Measurements from ENCODE around the gene PDF.

Gene PDF

DNA sequence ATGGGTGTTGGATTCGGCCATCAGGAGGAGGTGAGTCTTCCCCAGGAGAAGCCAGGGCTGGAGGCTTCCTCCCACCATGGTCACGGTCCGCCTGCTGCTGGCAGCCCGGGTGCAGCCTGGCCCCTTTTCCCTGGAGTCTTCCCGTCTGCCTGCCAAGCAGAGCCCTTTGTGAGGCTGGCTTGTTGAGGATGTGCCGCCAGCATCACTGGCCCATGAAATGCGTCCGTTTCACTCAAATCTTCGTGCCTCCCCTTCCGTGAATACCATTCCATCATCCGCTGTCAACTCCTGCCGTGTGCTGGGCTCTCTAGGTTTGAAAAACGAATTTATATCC, 9.7 kb downstream of the PDF start:
- H3K27ac ChIP-seq = no peak overlapping the region

GRCh38 chr16:69319826-69320739, 10.3 kb downstream of the PDF start:
- TF ChIP-seq, protein P1, sequence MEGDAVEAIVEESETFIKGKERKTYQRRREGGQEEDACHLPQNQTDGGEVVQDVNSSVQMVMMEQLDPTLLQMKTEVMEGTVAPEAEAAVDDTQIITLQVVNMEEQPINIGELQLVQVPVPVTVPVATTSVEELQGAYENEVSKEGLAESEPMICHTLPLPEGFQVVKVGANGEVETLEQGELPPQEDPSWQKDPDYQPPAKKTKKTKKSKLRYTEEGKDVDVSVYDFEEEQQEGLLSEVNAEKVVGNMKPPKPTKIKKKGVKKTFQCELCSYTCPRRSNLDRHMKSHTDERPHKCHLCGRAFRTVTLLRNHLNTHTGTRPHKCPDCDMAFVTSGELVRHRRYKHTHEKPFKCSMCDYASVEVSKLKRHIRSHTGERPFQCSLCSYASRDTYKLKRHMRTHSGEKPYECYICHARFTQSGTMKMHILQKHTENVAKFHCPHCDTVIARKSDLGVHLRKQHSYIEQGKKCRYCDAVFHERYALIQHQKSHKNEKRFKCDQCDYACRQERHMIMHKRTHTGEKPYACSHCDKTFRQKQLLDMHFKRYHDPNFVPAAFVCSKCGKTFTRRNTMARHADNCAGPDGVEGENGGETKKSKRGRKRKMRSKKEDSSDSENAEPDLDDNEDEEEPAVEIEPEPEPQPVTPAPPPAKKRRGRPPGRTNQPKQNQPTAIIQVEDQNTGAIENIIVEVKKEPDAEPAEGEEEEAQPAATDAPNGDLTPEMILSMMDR (IDR thresholded peaks at IDR 0.05) = no peak
- TF ChIP-seq ZFX (IDR thresholded peaks at IDR 0.05; ENCODE audit: borderline replicate concordance) = no peak
- no peak overlapping the region for H3K27ac ChIP-seq

More for the DNA sequence above, 9.7 kb downstream of the PDF start:
- TF ChIP-seq ZFX (IDR thresholded peaks at IDR 0.05; ENCODE audit: borderline replicate concordance) = no peak
- TF ChIP-seq, protein P1 (IDR thresholded peaks at IDR 0.05) = no peak

DNA sequence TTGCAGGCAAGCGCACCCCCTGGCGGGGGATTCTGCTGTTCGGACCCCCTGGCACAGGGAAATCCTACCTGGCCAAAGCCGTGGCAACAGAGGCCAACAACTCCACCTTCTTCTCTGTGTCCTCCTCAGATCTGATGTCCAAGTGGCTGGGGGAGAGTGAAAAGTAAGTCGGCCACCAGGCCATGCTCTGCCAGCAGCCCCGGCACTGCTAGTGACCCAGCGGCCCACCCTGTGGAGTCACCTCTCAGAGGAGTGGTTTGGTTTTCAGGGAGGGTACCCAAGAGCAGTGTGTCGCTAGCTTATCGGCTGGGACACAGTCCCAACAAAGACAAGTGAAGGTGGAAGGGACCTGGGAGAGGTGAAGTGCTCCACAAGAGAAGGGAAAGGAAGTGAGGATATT, 11.0 kb downstream of the PDF start:
- TF ChIP-seq, protein P1 (IDR thresholded peaks at IDR 0.05) = no peak
- TF ChIP-seq ZFX (IDR thresholded peaks at IDR 0.05; ENCODE audit: borderline replicate concordance) = no peak
- H3K27ac ChIP-seq = no peak overlapping the region

DNA sequence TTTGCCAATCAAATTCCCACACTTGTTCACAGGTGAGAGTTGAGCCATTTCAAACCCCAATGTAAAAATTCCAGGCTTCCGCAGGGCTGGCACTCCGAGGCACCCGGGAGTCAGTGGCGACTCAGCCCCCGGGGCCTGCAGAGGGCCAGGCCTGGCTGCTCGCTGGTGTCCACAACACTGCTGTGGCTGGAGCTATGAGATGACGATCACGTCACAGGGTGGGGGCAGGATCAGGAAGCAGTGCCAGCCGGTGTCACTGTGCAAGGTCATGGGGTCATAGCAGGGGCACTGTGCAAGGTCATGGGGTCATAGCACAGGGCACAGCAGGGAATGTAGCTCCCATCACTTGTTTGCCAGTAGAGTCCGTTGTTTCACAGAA, 11.5 kb downstream of the PDF start:
- TF ChIP-seq ZFX (IDR thresholded peaks at IDR 0.05; ENCODE audit: borderline replicate concordance) = no peak
- TF ChIP-seq, protein P1 (IDR thresholded peaks at IDR 0.05) = no peak
- no peak overlapping the region for H3K27ac ChIP-seq

DNA sequence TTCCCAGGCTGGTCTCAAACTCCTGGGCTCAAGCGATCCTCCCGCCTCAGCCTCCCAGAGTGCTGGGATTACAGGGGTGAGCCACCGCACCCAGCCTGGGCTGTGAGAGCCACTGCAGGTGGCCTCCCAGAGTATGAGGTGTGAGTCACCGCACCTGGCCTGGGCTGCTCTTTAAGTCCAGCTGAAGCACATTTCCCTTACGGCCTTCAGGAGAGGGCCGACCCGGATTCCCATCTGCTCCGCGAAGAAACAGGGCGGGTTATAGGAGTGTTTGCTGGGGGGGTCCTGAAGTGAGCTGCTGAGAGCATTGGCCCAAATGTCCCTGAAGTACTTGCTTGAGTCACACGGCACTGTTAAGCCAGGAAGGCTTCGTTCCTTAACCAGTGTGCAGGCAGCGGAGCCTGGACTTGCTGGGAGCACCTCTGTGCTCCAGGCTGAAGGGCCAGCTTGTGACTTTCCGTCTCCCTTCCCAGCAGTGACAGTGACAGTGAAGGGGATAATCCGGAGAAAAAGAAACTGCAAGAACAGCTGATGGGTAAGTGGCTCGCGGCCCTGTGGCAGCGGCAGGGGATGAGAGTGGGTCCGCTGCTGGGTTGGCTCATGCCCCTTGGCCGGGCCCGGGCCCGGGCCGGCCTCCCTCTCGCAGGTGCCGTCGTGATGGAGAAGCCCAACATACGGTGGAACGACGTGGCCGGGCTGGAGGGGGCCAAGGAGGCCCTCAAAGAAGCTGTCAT, 12.0 kb downstream of the PDF start:
- TF ChIP-seq, protein P1 (IDR thresholded peaks at IDR 0.05) = no peak
- H3K27ac ChIP-seq = no peak overlapping the region

GRCh38 chr16:69316595-69317034, 13.8 kb downstream of the PDF start:
- no peak overlapping the region for H3K27ac ChIP-seq
- no peak for TF ChIP-seq ZFX (IDR thresholded peaks at IDR 0.05; ENCODE audit: borderline replicate concordance)
- TF ChIP-seq, protein P1 (IDR thresholded peaks at IDR 0.05) = no peak
